GM12878 (cell line): ENCODE measurements around the gene NDE1. TPM values are rescaled to one million over a fixed set of nuclear protein-coding genes. Genes with fewer than 3 reads are reported as not detected.

Experiments used
- ATAC-seq: fragments of 200-7000 bp; cut with Tn5 transposase; 3 replicates; pipeline ENCODE4 v1.9.1; 2020; ENCODE audit warnings: mild to moderate bottlenecking, moderate library complexity
- BruUV-seq: library from RNA; stranded (reverse); fragments of 400-500 nt; replicated peaks from 2 replicates; lab custom pipeline; 2021; lab: Mats Ljungman, UMichigan
- CTCF ChIA-PET: fragments of 300-600 bp; sonication (Branson Sonifier 250); formaldehyde crosslinking; extraction: SDS; loops from one replicate; lab custom pipeline; 2021; ENCODE audit warnings: inconsistent platforms; lab: Yijun Ruan, JAX
- POLR2A ChIA-PET: fragments of 350-600 bp; formaldehyde crosslinking; extraction: SDS; loops from one replicate; lab custom pipeline; 2021; ENCODE audit warnings: inconsistent platforms; lab: Charles Lee
- RAD21 ChIA-PET: fragments of 300-600 bp; sonication (Branson Sonifier 250); formaldehyde crosslinking; loops from one replicate; lab custom pipeline; 2023; ENCODE audit warnings: antibody characterized with exemption; ENCODE audit not compliant: unreplicated experiment; lab: Charles Lee
- SMC1A ChIA-PET: fragments of 300-600 bp; sonication (Branson Sonifier 250); formaldehyde crosslinking; loops from one replicate; lab custom pipeline; 2023; ENCODE audit not compliant: unreplicated experiment, uncharacterized antibody; lab: Charles Lee
- DNase-seq: peaks from one replicate; pipeline ENCODE4 v3.0.0-alpha.2; 2011; ENCODE audit warnings: low read depth, low spot score
- FAIRE-seq: peaks from 3 replicates; lab custom pipeline; 2011; peaks lifted over from hg19 to GRCh38; lab: Jason Lieb, UNC
- H2AFZ ChIP-seq: 2 replicates; pipeline ENCODE4 v1.6.0; 2011; ENCODE audit warnings: low read depth, low read length, control low read depth; ENCODE audit not compliant: control insufficient read depth
- H3K27ac ChIP-seq: 2 replicates; pipeline ENCODE4 v1.5.1; 2011; ENCODE audit warnings: control low read depth; ENCODE audit not compliant: control insufficient read depth, insufficient read depth
- H3K27me3 ChIP-seq, 2 experiments: replicated peaks in 1 of 2; 2 replicates each; pipeline versions ENCODE4 v1.6.0 to v1.6.1; 2011; ENCODE audit warnings: low read length in 1 of 2; ENCODE audit not compliant: control insufficient read depth in 2 of 2, insufficient read depth in 2 of 2
- H3K36me3 ChIP-seq, 2 experiments: 2 replicates each; pipeline ENCODE4 v1.5.1; 2011; ENCODE audit warnings: low read length in 1 of 2; ENCODE audit not compliant: control insufficient read depth in 2 of 2, insufficient read depth in 2 of 2
- H3K4me1 ChIP-seq: 2 replicates; pipeline ENCODE4 v1.6.1; 2011; ENCODE audit warnings: mild to moderate bottlenecking, low read length, moderate library complexity, mixed read lengths; ENCODE audit not compliant: control insufficient read depth, insufficient read depth
- H3K4me2 ChIP-seq: 2 replicates; pipeline ENCODE4 v1.6.0; 2011; ENCODE audit warnings: control low read depth; ENCODE audit not compliant: control insufficient read depth, insufficient read depth
- H3K4me3 ChIP-seq: fragments of 200-600 bp; sonication (generic); 2 replicates; pipeline ENCODE4 v1.5.1; 2016
- H3K79me2 ChIP-seq: 2 replicates; pipeline ENCODE4 v1.6.0; 2011; ENCODE audit warnings: low read length; ENCODE audit not compliant: control insufficient read depth, insufficient read depth
- H3K9ac ChIP-seq: 2 replicates; pipeline ENCODE4 v1.8.0; 2011; ENCODE audit warnings: low read length, control low read depth, mixed read lengths; ENCODE audit not compliant: control insufficient read depth, insufficient read depth
- H3K9me3 ChIP-seq: replicated peaks from 3 replicates; pipeline ENCODE4 v1.5.1; 2011; ENCODE audit warnings: mild to moderate bottlenecking, low read length; ENCODE audit not compliant: control insufficient read depth, insufficient read depth
- H4K20me1 ChIP-seq: 2 replicates; pipeline ENCODE4 v1.6.0; 2011; ENCODE audit not compliant: control insufficient read depth, insufficient read depth
- ATF2 ChIP-seq: IDR thresholded peaks from 2 replicates; pipeline ENCODE4 v1.6.1; 2012; ENCODE audit warnings: low read length, inconsistent platforms
- BCL3 ChIP-seq: IDR thresholded peaks from 2 replicates; pipeline ENCODE4 v1.6.1; 2011; ENCODE audit warnings: borderline replicate concordance, low read depth, mild to moderate bottlenecking, moderate library complexity, low read length; ENCODE audit not compliant: insufficient read depth, poor library complexity, severe bottlenecking
- CBX5 ChIP-seq: sonication (generic); IDR thresholded peaks from 2 replicates; pipeline ENCODE4 v1.6.1; 2016; ENCODE audit warnings: low read depth, moderate library complexity, mild to moderate bottlenecking, inconsistent platforms
- FOS ChIP-seq: IDR thresholded peaks from 3 replicates; pipeline ENCODE4 v1.6.1; 2011; ENCODE audit warnings: borderline replicate concordance; ENCODE audit not compliant: insufficient read length; ENCODE audit errors: extremely low read depth
- HDGF ChIP-seq: fragments of 450-650 bp; IDR thresholded peaks from 2 replicates; pipeline ENCODE4 v1.6.1; 2016; ENCODE audit warnings: antibody characterized with exemption
- HSF1 ChIP-seq: fragments of 150-350 bp; IDR thresholded peaks from 2 replicates; pipeline ENCODE4 v1.6.1; 2014; ENCODE audit warnings: mild to moderate bottlenecking, low read depth, low read length
- JUNB ChIP-seq: IDR thresholded peaks from 2 replicates; pipeline ENCODE4 v1.6.1; 2016; ENCODE audit warnings: antibody characterized with exemption, mild to moderate bottlenecking
- NBN ChIP-seq: fragments of 450-650 bp; IDR thresholded peaks from 2 replicates; pipeline ENCODE4 v1.6.1; 2016
- NFYA ChIP-seq: IDR thresholded peaks from 2 replicates; pipeline ENCODE4 v1.6.1; 2011; ENCODE audit warnings: low read depth, mild to moderate bottlenecking, low read length, improper control_type of control experiment, borderline replicate concordance
- PKNOX1 ChIP-seq: fragments of 450-650 bp; IDR thresholded peaks from 2 replicates; pipeline ENCODE4 v1.6.1; 2016; ENCODE audit warnings: mild to moderate bottlenecking
- POLR2AphosphoS2 ChIP-seq: IDR thresholded peaks from 2 replicates; pipeline ENCODE4 v1.6.1; 2011; ENCODE audit warnings: low read depth, mild to moderate bottlenecking, low read length, improper control_type of control experiment, moderate library complexity
- RAD21 ChIP-seq: IDR thresholded peaks from 2 replicates; pipeline ENCODE4 v1.6.1; 2011; ENCODE audit warnings: mild to moderate bottlenecking, low read depth, low read length, moderate library complexity; ENCODE audit not compliant: insufficient read depth
- SKIL ChIP-seq: fragments of 450-650 bp; IDR thresholded peaks from 2 replicates; pipeline ENCODE4 v1.6.1; 2017; ENCODE audit warnings: mild to moderate bottlenecking, low read depth, inconsistent platforms; ENCODE audit not compliant: poor library complexity, severe bottlenecking
- SRF ChIP-seq, 2 experiments: IDR thresholded peaks; 2 replicates each; pipeline ENCODE4 v1.6.1; 2011; ENCODE audit warnings: low read depth in 2 of 2, low read length in 2 of 2, mild to moderate bottlenecking in 1 of 2, moderate library complexity in 1 of 2
- TARDBP ChIP-seq: IDR thresholded peaks from 2 replicates; pipeline ENCODE4 v1.6.1; 2016; ENCODE audit warnings: borderline replicate concordance
- WGBS: methylation state at CpG from one replicate; pipeline ENCODE4 v1.1.6; 2016; ENCODE audit warnings: low lambda C conversion rate; ENCODE audit not compliant: insufficient replicate concordance, insufficient coverage; ENCODE audit errors: missing lambda C conversion rate; 5-methylcytosine and 5-hydroxymethylcytosine counted together
- in situ Hi-C: fragments of 300-500 bp; cut with MboI; formaldehyde crosslinking; loops from 9 replicates; pipeline ENCODE4 v1.14.3; 2018; ENCODE audit warnings: mixed read lengths
- intact Hi-C: fragments of 100-400 bp; cut with micrococcal nuclease; formaldehyde crosslinking; loops from one replicate; pipeline ENCODE4 v1.14.2; 2022; ENCODE audit not compliant: unreplicated experiment
- polyA plus RNA-seq, 11 experiments: library from polyadenylated mRNA; depleted of rRNA in 4 of 11; unstranded in 6 of 11; stranded (reverse) in 5 of 11; fragments of >200 nt; fragmentation: Nextera tagmentation in 4 of 11; fragmentation: Illumina TruSeq in 1 of 11; extraction: Ambion mirVana in 4 of 11; extraction: Trizol in 1 of 11; gene quantifications; 1 replicate in 1 of 11; 2 replicates in 10 of 11; pipeline versions ENCODE4 v1.2.1 to v1.2.3, GENCODE V29; 2011 to 2016; ENCODE audit warnings: inconsistent platforms in 2 of 11, missing spikeins in 2 of 11, low read depth in 1 of 11
- total RNA-seq, 4 experiments: library from RNA; depleted of rRNA in 3 of 4; stranded (reverse); fragments of >200 nt in 3 of 4; fragmentation: Illumina TruSeq in 1 of 4; extraction: Trizol in 1 of 4; gene quantifications; 2 replicates each; pipeline versions ENCODE4 v1.2.1 to v1.2.3, GENCODE V29; 2013 to 2021

Gene NDE1
- total and polyA plus RNA-seq, 10 of the 15 experiments (the other 5 are each of a cell fraction or from before 2014, with no cell fraction given) = 5.7 to 148 (median 87.8) TPM

GRCh38 chr16:15690296-15690695 lies 40.3 kb downstream of the NDE1 start:
- in situ Hi-C loops (no loop called here), intact Hi-C loops (no loop called here)
- ATAC-seq (no peak), DNase-seq (no peak), FAIRE-seq (no peak)
- no peak overlapping the region for H3K27ac ChIP-seq
- ChIA-PET POLR2A (interaction anchor here (0.8 kb wide), 1 partner anchor 37 kb away, joined by 5 read pairs; no protein-coding TSS in a partner anchor), RAD21 (no interaction called here), SMC1A (no interaction called here), CTCF (interaction anchor here (1.0 kb wide), 1 partner anchor 264 kb away, joined by 3 read pairs; no protein-coding TSS in a partner anchor)
- H3K4me1 ChIP-seq = no peaks in the 10 kb centered on the region
- no peak overlapping the region for H3K4me3 ChIP-seq
- peaks cover 30 to 62% of the 10 kb centered on the region in 2 experiments for H3K36me3 ChIP-seq
- no peaks in the 10 kb centered on the region for H3K27me3 ChIP-seq
- no peak overlapping the region for H3K4me2 ChIP-seq
- H3K9ac ChIP-seq = no peak overlapping the region
- TF ChIP-seq POLR2AphosphoS2 (no peak), ATF2 (no peak), SKIL (no peak), BCL3 (no peak), HDGF (no peak), CBX5 (no peak), SRF (IDR thresholded peaks at IDR 0.05; ENCODE audit: low read depth in 2 of 2, low read length in 2 of 2) (no peak), HSF1 (no peak), NBN (no peak), RAD21 (no peak), JUNB (no peak), PKNOX1 (no peak), NFYA (no peak), TARDBP (no peak), FOS (no peak)
- H2AFZ ChIP-seq = no peak overlapping the region
- 99% methylated on average over 3 of the region's 3 CpGs for WGBS
- no peaks in the 10 kb centered on the region for H3K9me3 ChIP-seq
- H4K20me1 ChIP-seq = no peaks in the 10 kb centered on the region
- BruUV-seq = no TSS peak
- H3K79me2 ChIP-seq = no peaks in the 10 kb centered on the region
